Activated naive CD8-positive, alpha-beta T cell treated with anti-CD3 and anti-CD28 coated beads, Interleukin-2, amount 50 U/mL, for 24 hours (primary cell): ENCODE data around the gene FEZF1.

Experiments
- ATAC-seq: fragments of 150-1000 bp; cut with Tn5 transposase; one replicate; pipeline ENCODE4 v1.10.0; 2021
- DNase-seq: peaks from one replicate; pipeline ENCODE4 v3.0.0; 2021
- H3K27ac Mint-ChIP-seq: one replicate; pipeline ENCODE4 v1.8.0; 2021; ENCODE audit warnings: mild to moderate bottlenecking, mixed read lengths
- H3K27me3 Mint-ChIP-seq: one replicate; pipeline ENCODE4 v1.8.0; 2021; ENCODE audit warnings: mixed read lengths
- H3K36me3 Mint-ChIP-seq: one replicate; pipeline ENCODE4 v1.8.0; 2021; ENCODE audit warnings: low read depth, mixed read lengths
- H3K4me1 Mint-ChIP-seq: one replicate; pipeline ENCODE4 v1.8.0; 2021; ENCODE audit warnings: mixed read lengths
- H3K4me3 Mint-ChIP-seq: one replicate; pipeline ENCODE4 v1.8.0; 2021; ENCODE audit warnings: mild to moderate bottlenecking, moderate library complexity, mixed read lengths
- H3K9me3 Mint-ChIP-seq: one replicate; pipeline ENCODE4 v1.8.0; 2021; ENCODE audit warnings: mixed read lengths

Gene FEZF1

DNA sequence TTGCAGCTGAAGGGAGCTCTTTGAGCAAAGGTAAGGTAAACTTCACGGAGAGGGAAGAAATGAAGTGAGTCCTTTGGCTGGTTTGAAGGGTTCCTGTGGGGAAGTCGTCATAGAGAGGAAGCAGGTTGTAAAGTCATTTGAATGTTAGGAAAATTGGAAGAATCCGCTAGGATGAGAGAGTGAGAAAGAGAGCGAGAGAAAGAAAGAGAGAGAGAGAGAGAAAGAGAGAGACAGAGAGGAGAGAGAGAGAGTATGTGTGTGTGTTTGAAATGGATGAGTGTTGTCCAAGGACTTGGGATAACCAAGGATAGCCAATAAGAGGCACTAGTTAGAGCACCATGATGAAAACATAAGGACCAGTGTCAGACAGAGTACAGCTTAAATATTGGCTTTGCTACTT is 43.1 kb downstream of the FEZF1 start:
- Mint-ChIP-seq H3K27me3 (peaks cover 2% of the 10 kb centered on the region), H3K27ac (no peak overlapping the region), H3K36me3 (no peaks in the 10 kb centered on the region), H3K4me1 (no peaks in the 10 kb centered on the region), H3K4me3 (no peak overlapping the region), H3K9me3 (peaks cover 4% of the 10 kb centered on the region)
- no peak for DNase-seq
- no peak for ATAC-seq

DNA sequence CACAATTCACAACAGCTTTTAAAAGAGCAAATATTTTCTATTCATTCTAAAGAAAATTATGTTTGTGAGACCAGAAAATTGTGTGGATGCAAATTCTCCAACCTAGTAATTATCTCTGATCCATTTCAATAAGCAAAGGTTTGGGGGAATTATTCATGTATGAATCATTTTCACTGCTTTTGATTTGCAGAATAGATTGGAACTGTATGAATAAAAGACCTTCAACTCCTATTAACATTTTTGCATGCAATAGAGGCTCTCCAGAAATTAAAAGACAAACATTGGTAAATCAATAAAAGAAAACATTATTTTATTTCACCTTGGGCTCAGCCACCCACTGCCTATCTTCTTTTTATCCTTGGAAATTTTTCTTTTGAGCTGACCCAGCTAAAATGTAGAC is 43.5 kb downstream of the FEZF1 start:
- H3K4me3 Mint-ChIP-seq = no peak overlapping the region
- H3K9me3 Mint-ChIP-seq = peaks cover 4% of the 10 kb centered on the region
- ATAC-seq (no peak), DNase-seq (no peak)
- no peaks in the 10 kb centered on the region for H3K4me1 Mint-ChIP-seq
- no peaks in the 10 kb centered on the region for H3K36me3 Mint-ChIP-seq
- H3K27ac Mint-ChIP-seq = no peak overlapping the region
- peaks cover 2% of the 10 kb centered on the region for H3K27me3 Mint-ChIP-seq

DNA sequence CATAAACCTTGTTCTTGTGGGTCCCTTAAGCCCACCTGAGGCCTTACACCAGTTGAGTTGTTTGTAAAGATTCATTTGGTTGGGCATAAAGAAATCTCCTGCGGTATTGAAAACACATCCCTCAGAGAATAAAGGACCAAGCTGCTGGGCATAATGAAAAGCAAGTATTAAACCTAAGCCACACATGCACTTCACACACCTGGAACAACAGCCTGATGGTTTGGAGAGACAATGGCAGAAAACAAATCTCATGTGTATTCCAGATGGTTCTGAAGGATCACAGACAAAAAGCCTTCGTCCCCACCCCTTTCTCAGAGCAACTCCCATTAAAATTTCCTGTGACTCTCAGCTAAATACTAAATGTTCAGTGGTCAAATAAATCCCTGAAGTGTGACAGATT is 44.2 kb downstream of the FEZF1 start:
- Mint-ChIP-seq H3K27ac (no peak overlapping the region), H3K36me3 (no peaks in the 10 kb centered on the region), H3K4me3 (no peak overlapping the region), H3K4me1 (no peaks in the 10 kb centered on the region), H3K27me3 (peaks cover 2% of the 10 kb centered on the region), H3K9me3 (no peaks in the 10 kb centered on the region)
- ATAC-seq (no peak), DNase-seq (no peak)

DNA sequence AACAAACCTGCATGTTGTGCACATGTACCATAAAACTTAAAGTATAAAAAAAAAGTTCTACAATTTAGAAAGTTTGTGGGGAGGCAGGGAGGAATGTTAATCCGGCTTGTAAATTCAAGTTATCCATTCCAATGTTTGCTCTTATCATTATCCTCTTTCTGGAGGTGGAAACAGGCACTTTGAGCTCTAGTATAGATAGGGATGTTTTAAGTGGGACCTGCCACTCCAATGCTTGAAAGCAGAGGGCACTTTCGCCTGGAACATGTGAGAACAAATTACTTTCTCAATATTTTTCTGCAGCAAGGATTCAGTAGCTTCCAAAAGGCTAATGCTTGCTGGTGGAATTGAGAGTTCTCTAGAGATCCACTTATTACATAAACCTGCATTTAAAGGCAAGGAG is 45.6 kb downstream of the FEZF1 start:
- Mint-ChIP-seq H3K9me3 (no peaks in the 10 kb centered on the region), H3K27ac (no peak overlapping the region), H3K36me3 (no peaks in the 10 kb centered on the region), H3K4me3 (no peak overlapping the region), H3K27me3 (peaks cover 2% of the 10 kb centered on the region), H3K4me1 (no peaks in the 10 kb centered on the region)
- DNase-seq (no peak), ATAC-seq (no peak)

DNA sequence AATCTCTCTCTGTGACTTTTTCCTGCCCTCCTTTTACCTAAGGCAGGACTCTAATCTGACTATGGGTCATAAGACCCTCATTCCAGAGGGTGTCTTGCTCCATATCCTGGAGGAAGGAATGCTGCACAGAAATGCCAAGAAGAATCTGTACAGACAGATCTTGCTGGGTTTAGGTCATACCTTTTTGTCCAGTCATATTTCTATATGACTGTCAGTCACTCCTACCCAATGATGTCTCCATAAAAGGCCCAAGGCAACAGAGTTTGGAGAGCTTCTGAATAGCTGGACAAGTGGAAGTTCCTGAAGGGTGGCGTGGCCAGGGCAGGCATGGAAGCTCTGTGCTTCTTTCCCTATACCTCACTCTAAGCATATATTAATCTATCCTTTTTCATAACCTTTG is 47.5 kb downstream of the FEZF1 start:
- Mint-ChIP-seq H3K4me3 (no peak overlapping the region), H3K27me3 (peaks cover under 1% of the 10 kb centered on the region)
- ATAC-seq = no peak

DNA sequence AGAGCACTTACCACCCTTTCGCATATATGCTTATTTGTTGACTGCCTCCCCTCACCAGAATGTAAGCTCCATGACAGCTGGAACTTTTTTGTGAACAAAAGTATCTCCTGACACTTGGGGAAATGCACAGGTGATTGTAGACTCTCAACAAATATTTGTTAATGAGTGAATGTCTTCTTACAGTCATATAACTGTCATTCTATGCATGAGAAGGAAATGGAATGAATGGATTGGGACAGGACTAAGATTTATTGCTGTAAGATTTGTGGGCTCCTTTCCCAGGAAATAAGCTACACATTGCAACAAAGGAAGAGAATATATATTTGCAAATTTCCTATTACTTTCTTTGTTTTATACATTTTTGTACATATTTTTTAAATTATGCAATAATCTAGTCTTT is 48.5 kb downstream of the FEZF1 start:
- Mint-ChIP-seq H3K4me3 (no peak overlapping the region), H3K27ac (no peak overlapping the region), H3K36me3 (no peaks in the 10 kb centered on the region), H3K27me3 (no peaks in the 10 kb centered on the region), H3K4me1 (no peaks in the 10 kb centered on the region), H3K9me3 (no peaks in the 10 kb centered on the region)
- DNase-seq = no peak
- no peak for ATAC-seq

More for the DNA sequence above, 47.5 kb downstream of the FEZF1 start:
- Mint-ChIP-seq H3K27ac (no peak overlapping the region), H3K36me3 (no peaks in the 10 kb centered on the region), H3K4me1 (no peaks in the 10 kb centered on the region), H3K9me3 (no peaks in the 10 kb centered on the region)
- DNase-seq = no peak

DNA sequence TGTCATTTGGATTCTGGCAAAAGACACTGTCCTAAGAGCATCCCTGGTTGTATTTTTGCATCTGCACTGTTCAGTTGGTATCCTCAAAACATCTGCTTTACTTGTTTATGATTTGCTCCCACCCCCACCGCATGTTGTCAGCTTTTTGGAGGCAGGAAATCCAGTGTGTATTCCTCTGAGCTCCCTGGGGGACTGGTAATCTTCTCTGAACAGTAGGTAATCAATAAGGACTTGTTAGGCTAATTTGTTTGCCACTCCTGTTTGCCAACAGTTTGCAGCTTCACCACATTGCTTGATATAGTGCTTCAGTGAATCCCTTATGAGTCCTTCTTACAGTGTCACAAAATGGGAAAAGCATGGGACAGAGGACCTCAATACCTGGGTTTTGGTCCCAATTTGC is 49.1 kb downstream of the FEZF1 start:
- H3K27ac Mint-ChIP-seq = no peak overlapping the region
- ATAC-seq (no peak), DNase-seq (no peak)
- no peaks in the 10 kb centered on the region for H3K9me3 Mint-ChIP-seq
- no peaks in the 10 kb centered on the region for H3K4me1 Mint-ChIP-seq
- no peaks in the 10 kb centered on the region for H3K27me3 Mint-ChIP-seq
- H3K4me3 Mint-ChIP-seq = no peak overlapping the region
- no peaks in the 10 kb centered on the region for H3K36me3 Mint-ChIP-seq
